NK-92 (cell line): ENCODE results near the gene USP47.

Experiments
- DNase-seq: peaks from one replicate; lab custom pipeline; 2025; ENCODE audit not compliant: unreplicated experiment; lab: John Stamatoyannopoulos, UW

USP47 gene

DNA sequence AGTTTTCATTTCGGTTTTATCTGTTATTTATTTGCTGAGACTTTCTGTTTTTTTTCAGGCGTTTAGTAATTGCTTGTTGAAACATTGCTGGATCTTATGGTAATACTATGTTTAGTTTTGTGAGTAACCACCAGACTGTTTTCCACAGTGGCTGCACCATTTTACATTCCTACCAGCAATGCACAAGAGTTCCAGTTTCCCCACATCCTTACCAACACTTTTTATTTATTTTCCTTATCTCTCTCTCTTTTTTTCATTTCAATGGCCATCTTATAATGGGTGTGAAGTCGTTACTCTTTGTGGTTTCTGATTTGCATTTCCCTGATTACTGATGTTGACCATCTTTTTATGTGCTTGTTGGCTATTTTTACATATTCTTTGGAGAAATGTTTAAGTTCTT lies 23.7 kb downstream of the USP47 start:
- DNase-seq: no peak

DNA sequence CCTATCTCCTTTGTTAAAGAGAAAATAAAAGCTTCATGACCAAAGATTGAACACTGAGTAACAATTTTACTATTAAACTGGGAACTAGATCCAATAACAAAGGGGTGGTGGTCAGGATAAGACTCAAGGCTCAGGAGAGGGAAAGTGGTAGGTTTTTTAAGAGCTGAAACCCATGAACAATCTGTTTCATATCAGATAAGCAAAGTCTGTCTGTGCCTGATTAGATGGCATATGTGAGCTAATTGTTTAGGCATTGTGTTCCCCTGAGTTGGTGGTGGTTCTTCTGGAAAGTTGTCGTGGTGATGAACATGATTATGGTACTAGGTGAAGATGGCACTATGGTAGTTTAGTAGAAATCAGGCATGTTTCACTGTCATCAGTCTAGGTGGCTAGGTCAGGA lies 24.4 kb downstream of the USP47 start:
- DNase-seq: no peak

DNA sequence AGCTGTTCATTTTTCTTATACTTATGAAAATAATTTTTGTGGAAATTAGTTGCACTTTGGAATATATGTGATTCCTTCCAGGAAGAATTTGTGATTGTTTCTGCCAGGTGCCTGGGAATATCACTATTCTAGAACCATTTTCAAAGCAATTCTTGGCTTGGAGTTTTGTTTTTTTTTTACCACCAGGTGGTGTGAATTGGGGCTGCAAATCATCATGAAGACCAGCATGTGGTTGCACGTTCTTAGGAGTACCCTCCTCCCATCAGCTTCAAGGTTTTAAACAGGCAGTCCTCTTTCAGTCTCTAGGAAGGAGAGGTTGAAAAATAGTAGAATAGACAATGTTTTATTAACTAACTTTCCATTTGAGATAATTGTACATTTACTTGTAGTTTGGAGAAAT lies 25.9 kb downstream of the USP47 start:
- DNase-seq: no peak

DNA sequence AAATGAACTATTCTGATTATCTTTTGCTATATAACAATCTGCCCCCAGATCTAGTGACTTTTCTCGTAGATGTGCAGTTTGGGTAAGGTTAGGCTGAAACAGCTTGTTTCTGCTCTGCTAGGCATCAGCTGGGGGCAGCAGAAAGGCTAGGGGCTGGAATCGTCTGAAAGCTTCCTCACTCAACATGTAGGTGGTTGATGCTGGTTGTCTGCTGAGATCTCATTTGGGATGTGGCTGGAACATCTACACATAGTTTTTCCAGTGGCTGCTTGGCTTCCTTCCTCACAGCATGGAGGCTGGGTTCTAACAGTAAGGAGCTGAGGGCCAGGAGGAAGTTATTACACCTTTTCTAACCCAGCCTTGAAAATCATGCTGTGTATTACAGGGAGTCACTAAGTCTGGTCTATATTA lies 30.2 kb downstream of the USP47 start:
- DNase-seq: no peak

DNA sequence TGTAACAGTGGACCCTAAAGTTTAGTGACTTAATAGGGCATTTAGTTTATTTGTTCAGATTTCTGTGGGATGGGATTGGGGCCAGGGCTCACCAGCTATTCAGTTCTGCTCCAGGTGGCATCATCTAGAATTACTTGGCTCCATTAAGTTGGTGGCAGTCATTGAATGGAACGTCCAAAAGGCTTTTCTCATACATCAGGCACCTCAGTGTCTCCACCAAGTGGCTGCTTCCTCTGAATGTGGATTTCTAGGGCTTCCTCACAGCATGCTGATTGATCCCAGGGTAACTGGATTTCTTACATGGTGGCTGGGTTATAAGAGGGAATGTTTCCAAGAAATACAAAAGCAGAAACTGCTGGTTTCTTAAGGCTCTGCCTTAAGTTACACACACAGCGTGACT lies 34.7 kb downstream of the USP47 start:
- no peak for DNase-seq

DNA sequence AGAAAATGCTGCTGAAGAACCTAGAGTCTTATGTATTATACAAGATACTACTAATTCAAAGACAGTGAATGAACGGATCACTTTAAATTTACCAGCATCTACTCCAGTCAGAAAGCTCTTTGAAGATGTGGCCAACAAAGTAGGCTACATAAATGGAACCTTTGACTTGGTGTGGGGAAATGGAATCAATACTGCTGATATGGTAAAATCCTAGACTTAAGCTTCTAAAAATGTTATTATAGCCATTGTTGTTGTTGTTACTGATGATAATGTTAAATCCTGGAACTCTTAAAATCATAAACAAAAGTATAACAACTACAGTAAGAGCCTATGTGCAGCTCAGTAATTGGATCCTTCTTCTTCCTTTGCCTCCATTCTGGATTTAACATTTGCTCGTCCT lies 38.4 kb downstream of the USP47 start:
- no peak for DNase-seq

DNA sequence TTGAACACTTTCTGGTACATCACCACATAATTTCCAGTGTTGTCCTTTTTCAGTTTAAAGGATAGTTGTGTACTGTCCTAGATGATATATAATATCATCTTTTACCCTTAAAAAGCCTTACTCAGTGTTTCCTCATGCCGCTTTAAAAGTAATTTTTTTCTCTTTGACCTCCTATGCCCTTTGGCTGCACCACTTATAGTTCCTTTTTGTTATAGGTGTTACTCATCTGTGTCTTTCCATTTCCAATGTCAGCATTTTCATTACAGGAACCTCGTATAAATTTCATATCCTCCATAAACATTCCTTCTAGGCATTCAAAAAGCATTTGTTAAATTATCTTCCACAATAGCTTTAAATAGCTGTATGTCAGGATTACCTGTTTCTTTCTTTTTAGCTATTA lies 40.8 kb downstream of the USP47 start:
- DNase-seq: no peak

DNA sequence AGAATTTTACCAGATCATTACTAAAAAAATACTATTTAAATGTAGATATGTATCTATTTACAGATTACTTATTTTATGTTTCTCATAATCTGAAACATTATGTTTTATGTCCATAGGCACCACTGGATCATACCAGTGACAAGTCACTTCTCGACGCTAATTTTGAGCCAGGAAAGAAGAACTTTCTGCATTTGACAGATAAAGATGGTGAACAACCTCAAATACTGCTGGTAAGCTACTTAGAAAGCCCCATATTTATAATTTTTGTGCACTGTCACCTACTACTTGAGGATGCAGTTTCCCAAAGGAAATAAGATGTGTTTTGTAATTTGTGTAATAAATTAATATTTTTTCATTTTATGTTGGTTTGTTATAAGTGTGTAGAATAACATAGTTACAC lies 42.6 kb downstream of the USP47 start:
- no peak for DNase-seq

DNA sequence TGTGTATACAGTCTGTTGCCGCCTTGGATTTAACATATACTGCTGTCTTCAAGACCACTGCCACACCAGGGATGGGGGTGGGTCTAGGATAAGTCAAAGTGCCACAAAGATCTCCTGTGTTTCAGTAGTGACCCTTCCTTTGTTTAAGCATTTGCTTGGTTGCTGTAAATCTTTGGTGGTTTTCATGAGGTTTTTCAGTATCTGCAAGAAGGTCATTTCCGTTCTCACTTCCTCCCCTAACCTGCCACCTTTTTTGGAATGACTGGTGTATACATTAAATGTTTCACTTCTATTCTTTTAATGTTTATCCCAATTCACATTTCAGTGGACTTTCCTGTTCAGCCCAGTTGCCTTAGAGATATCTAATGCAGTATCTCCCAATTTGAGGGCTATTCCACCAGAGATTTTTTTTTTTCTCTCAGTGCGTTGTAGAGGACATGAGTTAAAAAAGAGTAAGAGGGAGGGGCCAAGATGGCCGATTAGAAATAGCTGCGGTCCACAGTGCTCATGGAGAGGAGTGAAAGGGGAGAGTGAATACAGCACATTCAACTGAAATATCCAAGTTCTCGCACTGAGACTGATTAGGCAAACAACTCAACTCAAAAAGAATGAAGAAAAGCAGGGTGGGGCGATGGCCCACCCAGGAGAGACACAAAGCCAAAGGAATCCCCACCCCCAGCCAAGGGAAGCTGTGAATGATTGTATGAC lies 43.2 kb downstream of the USP47 start:
- DNase-seq: no peak

DNA sequence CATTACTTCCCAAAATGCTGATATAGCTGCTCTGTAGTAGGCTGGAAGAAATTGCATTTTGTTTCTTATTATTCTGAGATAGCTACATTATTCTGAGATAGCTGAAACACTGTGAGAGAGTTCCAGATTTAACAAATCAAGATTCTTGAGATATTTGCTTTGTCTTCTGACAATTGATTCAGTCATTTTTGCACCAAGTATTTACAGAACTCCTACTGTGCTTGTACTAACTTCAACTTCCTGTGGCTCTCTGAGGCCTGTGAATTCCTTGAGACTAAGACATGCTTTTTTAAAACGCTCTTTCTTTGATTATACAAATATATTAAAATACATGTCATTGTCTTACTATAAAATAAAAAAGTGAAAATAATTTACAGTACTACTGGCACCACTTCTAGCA lies 52.7 kb downstream of the USP47 start:
- no peak for DNase-seq

DNA sequence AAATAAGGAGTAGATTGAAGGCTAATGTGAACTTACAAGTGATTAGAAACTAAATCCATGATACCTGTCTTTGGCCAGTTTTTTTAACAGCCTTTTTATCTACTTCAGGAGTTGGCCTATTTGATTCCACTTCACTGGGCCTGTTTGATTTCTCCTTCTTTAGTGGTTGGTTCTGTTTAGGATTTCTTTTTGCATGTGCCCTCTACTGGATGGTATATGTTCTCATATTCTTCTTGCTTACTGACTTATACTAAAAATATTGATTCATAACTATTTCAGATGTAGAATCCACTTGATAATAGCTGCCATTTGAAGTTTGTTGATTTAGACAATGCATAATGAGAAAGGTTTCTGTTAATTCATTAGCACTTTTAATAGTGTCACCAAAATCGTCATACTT lies 53.9 kb downstream of the USP47 start:
- DNase-seq: no peak

DNA sequence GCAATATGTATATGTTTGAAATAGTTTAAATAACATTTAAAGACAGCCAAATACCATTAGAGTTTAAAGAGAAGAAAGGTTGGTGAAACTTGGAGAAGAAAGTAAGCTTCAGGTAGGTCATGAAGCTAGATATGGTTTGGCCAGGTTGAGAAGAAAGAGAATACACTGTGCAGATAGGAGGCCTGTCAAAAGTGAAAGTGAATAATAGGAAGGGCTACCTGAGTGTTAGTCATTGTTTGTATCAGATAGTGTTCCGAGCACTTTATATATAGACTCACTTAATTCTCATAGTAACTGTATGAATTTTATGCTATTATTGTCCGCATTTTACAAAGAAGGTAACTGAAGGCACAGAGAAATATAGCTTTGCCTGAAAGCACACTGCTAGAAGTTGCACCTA lies 56.9 kb downstream of the USP47 start:
- no peak for DNase-seq

DNA sequence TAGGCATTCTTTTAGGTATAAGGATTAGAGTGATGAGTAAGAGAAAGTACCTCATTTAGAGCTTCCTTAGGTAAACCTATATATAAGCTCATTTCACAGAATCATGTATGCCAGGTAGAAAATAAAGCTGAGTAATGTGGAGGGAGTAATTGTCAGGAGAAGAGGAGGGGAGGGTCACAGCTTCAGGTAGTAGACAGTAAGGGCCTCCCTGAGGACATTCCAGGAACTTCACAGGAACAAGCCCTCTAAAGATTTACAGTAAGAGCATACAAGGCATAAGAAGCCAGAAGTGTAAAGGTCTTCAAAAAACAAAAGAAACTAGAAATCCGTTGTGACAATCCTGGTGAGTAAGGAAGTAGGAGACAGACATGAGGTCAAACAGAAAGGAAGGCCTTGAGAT lies 57.6 kb downstream of the USP47 start:
- no peak for DNase-seq

DNA sequence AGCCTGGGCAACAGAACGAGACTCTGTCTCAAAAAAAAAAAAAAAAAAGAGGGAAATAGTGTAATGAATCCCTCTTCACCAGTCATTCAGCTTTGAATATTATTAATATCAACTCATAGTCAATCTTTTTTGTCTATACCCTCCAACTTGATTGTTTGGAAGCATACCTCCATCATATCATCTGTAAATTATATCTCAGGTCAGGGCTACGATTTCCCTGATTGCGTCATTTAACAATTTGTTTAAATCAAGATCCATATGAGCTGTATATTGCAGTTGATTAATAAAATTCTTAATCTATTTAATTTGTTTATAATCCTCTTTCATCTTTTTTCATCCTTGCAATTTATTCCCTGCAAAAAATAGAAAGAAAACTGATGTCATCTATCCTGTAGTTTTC lies 60.2 kb downstream of the USP47 start:
- no peak for DNase-seq

DNA sequence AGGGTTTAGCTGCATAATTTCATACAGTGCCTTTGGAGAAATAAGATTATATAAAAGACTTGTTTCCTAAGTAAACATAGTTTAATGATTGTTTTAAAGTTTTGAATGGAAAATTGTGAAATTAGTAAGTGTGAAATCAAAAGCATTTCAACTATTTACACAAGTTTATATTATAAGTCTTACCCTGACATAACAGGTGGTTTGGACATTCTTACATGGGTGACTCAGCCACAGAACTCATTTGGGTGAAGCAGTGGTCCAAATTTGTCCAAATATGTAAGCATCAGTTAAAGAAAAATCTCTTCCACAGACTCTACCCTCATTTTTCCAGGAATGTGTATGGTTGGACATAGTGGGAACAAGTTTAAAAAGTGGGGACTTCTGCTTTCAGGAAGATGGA lies 68.0 kb downstream of the USP47 start:
- no peak for DNase-seq

DNA sequence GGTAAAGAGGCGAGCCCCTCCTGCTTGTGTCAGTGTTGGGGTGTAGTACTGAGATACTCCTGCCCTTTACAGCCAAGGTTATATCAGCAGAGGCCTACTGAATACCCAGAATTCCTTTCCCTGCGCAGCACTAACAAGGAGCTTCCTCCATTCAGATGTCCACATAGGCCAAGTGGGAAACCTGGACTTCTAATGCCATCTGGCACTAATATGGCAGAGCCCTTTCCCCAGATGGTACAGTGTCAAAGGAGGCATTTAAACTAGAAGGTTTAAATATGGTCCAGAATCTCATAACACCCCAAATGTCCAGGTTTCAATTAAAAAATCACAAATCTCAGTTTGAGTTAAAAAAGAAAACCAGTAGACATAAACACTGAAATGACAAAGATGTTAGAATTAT lies 68.8 kb downstream of the USP47 start:
- DNase-seq: no peak

DNA sequence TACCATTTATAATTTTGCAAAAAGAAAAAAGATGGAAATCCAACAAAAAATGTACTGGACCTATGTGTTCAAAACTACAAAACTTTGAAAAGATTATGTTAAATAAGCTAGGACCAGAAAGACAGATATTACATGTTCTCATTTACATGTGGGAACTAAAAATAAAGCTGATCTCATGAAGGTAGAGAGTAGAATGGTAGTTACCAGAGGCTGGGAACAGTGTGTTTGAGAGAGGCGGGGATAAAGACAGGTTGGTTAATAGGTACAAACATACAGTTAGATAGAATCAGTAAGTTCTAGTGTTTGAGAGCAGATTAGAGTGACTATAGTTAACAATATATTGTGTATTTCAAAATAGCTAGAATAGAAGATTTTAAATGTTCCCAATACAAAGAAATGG lies 71.6 kb downstream of the USP47 start:
- no peak for DNase-seq

DNA sequence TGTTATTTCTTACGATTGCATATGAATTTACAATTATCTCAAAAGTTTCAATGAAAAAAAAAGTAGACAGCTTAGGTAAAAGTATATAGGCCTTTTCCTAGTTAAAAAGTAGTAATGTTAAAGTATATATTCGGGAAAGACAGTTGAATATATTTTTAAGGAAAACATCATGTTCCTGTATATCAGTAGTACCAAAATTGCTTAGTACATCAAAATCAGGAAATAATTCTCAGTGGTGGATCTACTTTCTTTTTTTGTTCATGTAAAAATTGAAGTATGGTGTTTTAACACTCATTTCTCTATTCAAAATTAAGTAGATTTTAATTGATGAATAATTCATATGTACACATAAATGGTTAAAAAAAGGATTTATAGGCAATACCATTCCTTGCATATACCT lies 73.9 kb downstream of the USP47 start:
- DNase-seq: no peak

DNA sequence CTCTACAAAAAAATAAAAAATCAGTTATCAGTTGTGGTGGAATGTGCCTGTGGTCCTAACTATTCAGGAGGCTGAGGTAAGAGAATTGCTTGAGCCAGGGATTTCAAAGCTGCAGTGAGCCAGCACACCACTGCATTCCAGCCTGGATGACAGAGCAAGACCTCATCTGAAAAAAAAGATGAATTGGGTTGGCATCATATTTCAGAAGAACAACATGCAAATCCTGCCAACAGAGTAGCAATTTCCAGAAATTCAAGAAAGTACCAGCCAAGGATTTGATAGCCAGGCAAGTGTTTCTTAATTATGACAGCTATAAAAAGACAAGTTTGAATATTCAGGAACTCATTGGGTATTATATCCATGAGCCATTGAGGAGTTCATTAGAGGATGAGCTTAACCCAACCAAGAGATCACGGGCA lies 75.2 kb downstream of the USP47 start:
- no peak for DNase-seq

DNA sequence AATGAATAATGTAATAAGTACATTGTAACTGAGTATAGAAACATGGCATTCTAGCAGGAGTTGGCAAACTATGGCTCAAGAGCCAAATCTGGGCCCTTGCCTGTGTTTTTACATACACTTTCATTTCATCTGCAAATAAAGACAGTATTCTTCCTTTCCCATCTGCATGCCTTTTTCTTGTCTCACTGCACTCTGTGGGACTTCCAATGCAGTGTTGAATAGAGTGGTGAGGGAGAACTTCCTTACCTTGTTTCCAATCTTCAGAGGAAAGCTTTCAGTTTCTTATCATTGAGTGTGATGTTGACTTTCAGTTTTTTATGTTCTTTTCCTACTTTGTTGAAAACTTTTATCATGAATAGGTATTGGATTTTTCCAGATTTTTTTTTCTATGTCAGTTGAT lies 82.1 kb downstream of the USP47 start:
- no peak for DNase-seq

DNA sequence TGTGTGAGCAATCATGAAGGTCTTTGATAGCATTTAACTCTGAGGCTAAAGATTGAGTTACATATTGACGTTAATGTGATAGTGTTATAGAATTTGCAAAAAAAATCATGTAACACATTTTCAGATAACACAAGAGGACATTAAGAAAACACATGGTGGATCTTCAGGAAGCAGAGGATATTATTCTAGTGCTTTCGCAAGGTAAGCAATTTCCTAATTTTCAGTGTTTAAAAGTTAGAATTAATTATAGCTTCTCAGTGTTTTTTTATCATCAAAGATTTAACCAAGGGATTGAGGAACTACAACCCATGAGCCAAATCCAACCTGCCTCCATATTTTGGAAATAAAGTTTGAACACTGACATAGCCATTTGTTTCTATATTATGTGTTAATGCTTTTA lies 88.1 kb downstream of the USP47 start:
- DNase-seq: no peak

DNA sequence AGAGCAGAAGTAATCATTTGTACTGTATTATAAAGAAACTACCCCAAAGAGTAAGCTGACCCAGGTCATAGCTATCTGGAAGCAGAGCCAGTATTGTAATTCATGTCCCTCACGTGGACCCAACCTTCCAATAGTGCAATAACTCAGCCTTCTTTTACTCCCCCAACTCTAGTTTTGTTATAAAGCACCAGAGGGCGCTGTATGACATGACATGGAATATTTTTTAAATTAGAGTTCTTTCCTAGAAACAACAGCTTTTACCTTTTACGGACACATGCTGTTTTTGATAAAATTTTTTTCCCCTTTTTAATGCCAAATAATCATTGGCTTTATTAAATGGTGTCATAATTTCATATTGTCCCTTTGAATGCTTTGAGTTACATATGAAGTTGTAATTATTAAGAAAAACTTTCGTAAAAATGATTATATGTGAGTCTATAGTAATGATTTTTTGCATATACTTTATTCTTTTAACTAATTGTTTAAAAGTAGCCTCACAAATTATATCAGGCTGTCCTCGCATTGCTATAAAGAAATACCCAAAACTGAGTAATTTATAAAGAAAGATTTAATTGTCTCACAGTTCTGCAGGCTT lies 89.8 kb downstream of the USP47 start:
- DNase-seq: no peak

DNA sequence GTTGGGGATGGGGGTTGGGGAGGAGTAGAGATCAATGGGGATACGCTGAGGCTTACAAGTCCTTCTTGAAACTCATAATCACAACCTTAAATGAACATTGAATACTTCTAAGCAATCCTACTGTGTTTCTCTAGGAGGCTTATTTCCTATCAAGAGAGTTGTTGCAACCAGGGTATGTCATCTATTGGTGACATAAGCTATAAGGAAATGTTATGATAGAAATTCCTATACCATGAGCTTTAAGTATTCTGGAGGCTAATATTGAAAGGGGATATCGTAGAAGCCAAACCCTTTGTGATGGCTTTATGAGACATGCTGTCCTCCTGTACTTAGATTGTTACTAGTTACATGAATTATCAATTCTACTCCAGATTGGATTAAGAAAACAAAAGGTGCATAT lies 93.8 kb downstream of the USP47 start:
- no peak for DNase-seq
